Activated CD8-positive, alpha-beta memory T cell treated with anti-CD3 and anti-CD28 coated beads for 4 hours (primary cell): ENCODE data around the gene POLR1G.

Source experiments
- DNase-seq, 2 donors: peaks; one replicate each; pipeline ENCODE4 v3.0.0-alpha.2; 2020; ENCODE audit warnings: low read depth in 2 of 2

Gene POLR1G

GRCh38 chr19:45444318-45445041 is 38.0 kb downstream of the POLR1G start:
- DNase-seq = no peak

- DNase-seq = no peak
These were observed 38.7 kb downstream of the POLR1G start for GRCh38 chr19:45445139-45445538.

GRCh38 chr19:45446295-45446694 is 39.9 kb downstream of the POLR1G start:
- DNase-seq = no peak

DNA sequence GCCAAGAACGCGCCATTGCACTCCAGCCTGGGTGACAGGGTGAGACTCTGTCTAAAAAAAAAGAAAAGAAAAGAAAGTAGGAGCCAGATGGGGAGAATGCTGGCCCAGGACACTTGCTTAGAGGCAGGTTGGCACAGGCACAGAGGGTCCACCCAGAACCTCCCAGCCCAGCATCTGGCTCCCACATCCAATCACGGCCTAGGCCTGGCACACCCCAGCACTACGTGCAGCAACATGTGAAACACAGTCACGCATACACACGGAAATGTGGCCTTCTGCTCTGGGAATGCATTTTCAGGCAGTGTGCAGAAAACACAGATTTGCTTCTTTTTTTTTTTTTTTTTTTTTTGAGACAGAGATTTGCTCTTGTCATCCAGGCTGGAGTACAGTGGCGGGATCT is 40.5 kb downstream of the POLR1G start:
- no peak for DNase-seq

- DNase-seq = no peak
These were observed 41.9 kb downstream of the POLR1G start for GRCh38 chr19:45448425-45448756.

DNA sequence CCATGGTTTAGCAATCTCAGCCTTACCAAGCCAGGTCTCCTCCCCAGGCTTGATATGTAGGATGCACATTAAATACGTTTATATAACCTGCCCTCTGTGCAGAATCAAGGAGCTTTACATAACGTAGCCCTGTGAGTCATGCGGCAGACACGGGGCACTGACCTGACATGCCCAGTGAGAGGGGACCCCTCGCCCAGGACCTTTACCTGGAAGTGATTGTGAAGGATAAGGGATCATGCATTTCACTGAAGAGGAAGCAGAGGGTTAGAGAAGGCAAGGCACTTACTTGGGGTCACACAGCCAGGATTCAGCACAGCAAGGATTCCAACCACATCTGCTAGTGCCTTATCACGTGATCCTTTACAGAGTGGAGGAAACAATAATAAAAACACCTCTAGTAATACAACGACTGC is 42.4 kb downstream of the POLR1G start:
- no peak for DNase-seq

GRCh38 chr19:45450012-45450333 is 43.5 kb downstream of the POLR1G start:
- DNase-seq = no peak

DNA sequence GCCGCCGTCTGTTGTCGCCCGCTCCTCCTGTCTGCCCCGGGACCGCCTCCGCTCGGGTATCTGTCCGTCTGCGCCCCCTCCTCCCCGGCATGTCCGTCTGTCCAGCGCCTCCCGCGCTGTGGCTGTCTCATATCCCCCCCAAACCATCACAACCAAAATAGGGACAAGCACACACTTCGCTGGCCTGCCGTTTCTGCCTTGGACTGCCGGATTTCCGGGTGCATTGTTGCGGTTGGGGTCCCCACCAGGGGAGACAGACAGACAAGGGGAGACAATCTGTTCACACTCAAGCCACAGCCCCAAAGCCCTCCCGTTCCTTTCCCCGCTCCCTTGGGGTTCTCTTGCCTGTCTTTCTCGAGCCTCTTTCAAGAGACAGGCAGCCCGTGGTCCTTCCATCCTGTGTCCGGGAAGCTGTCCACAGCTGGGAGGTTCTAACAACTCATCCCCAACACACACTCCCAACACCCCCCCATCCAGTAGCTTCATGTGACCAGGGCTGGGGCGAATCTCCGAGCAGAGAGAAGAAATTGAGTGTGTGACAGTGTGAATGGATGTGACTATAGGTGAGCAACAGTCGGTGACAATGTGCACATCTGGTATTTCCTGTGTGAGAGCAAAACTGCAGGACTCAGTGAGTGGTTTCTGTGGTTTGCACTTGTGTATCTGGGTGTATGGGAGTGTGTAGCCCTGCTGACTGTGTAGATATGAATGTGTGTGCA is 44.8 kb downstream of the POLR1G start:
- DNase-seq = no peak

DNA sequence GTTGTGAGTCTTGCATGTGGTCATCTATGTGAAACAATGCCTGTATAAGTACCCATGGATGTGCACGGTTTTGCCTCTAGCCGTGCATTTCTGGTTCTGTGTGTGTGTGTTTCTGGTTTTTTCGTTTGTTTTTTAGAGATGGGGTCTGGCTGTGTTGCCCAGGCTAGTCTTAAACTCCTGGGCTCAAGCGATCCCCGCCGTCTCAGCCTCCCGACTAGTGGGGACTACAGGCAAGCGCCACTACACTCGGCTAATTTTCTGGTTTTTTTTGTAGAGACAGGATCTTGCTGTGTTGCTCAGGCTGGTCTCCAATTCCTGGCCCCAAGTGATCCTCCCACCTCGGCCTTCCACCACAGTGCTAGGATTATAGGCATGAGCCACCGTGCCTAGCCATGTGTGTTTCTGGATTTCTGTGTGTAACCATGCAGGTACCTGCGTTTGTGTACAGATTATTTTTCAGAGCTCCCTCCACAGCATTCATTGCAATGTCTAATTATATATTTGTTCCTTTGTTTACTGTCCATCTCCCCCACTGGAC is 45.5 kb downstream of the POLR1G start:
- no peak for DNase-seq

DNA sequence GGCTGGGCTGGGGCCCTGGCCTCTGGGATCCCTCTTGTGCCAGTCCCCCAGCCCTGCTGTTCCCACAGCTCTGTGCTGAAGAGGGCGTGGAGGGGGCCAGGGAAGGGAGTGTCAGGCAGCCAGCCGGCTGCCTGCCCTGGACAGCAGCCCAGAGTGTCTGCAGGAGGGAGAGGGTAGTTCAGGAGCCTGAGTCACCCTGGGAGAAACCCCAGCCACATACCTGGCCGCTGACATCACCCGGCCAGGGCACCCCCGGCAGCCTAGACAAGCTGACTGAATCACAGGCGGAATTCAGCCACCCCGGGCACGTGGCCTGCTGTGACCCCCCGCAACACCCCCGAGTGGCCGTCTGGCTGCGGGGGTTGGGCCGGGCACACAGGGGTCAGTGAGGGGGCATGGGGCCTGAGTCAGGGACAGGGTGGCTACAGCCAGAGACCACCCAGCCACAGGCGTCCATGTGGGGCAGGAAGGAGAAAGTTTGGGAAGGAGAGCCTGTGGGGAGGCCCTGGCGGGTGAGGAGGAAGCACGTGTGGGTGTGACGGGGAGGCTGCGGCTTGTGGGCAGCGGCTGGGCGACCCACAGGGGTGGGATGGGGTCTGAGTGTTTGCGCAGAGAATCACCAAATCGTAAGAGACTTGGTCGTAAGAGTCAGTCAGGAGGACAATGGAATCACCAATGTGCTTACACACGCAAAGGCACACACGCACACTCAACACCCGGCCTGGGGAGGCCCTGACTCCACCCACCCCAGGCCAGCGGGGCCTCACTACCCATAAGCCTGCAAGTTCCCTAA is 49.5 kb downstream of the POLR1G start:
- DNase-seq = no peak

DNA sequence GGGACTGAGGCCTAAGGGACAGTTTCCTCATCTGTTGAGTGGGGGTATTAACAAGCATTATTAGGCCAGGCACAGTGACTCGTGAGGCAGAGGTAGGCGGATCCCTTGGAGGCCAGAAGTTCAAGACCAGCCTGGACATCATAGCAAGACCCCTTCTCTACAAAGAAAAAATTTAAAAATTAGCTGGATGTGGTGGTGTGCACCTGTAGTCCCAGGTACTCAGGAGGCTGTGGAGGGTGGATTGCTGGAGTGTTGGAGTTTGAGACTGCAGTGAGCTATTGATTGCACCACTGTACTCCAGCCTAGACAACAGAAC is 50.0 kb downstream of the POLR1G start:
- DNase-seq = no peak

- no peak for DNase-seq
These were observed 51.3 kb downstream of the POLR1G start for GRCh38 chr19:45457776-45458175.
